Measurements from ENCODE around the gene ENPEP. TPM values are rescaled to one million over a fixed set of nuclear protein-coding genes. Genes with fewer than 3 reads are reported as not detected.

ENPEP gene
- total RNA-seq, 6 donors from 2014 or later = 0.49 to 10.6 (median 6.1) TPM

DNA sequence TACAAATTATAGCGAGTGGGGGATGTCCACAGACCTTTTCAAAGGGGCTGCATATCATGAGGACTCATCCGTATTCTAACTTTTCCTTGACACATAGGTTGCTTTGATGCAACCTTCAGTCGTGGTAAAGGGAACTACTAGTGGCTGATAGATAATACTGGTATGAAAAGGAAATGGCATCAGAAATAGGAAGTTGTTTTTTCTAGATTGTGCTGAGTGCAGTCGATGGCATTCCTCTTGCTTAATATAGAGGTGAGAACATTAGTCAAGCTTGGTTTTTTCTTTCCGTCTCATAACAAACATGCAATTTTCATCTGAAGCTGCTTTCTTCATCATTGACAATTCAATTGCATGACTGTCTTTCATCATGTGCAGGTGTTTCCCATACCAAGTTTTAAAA is 16.6 kb downstream of the ENPEP start:
- DNase-seq = no peak
- no peaks in the 10 kb centered on the region for H3K36me3 ChIP-seq
- H3K27ac ChIP-seq = no peak overlapping the region
- no peak overlapping the region for H3K4me3 ChIP-seq
- TF ChIP-seq POLR2AphosphoS5 (IDR thresholded peaks at IDR 0.05) (no peak), POLR2A (IDR thresholded peaks at IDR 0.05) (no peak), EP300 (IDR thresholded peaks at IDR 0.05) (no peak)
- TF ChIP-seq, protein P1, sequence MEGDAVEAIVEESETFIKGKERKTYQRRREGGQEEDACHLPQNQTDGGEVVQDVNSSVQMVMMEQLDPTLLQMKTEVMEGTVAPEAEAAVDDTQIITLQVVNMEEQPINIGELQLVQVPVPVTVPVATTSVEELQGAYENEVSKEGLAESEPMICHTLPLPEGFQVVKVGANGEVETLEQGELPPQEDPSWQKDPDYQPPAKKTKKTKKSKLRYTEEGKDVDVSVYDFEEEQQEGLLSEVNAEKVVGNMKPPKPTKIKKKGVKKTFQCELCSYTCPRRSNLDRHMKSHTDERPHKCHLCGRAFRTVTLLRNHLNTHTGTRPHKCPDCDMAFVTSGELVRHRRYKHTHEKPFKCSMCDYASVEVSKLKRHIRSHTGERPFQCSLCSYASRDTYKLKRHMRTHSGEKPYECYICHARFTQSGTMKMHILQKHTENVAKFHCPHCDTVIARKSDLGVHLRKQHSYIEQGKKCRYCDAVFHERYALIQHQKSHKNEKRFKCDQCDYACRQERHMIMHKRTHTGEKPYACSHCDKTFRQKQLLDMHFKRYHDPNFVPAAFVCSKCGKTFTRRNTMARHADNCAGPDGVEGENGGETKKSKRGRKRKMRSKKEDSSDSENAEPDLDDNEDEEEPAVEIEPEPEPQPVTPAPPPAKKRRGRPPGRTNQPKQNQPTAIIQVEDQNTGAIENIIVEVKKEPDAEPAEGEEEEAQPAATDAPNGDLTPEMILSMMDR (IDR thresholded peaks at IDR 0.05) = no peak
- no peaks in the 10 kb centered on the region for H3K9me3 ChIP-seq
- peaks cover 0 to 2% (median 0%) of the 10 kb centered on the region in 4 donors for H3K4me1 ChIP-seq
- ATAC-seq (ENCODE audit: low FRiP score in 2 of 2) = peak in 1 of 2 donors; percentile 53
- no peaks in the 10 kb centered on the region for H3K27me3 ChIP-seq
- WGBS, 2 donors = 46% methylated on average over 5 of the region's 5 CpGs

DNA sequence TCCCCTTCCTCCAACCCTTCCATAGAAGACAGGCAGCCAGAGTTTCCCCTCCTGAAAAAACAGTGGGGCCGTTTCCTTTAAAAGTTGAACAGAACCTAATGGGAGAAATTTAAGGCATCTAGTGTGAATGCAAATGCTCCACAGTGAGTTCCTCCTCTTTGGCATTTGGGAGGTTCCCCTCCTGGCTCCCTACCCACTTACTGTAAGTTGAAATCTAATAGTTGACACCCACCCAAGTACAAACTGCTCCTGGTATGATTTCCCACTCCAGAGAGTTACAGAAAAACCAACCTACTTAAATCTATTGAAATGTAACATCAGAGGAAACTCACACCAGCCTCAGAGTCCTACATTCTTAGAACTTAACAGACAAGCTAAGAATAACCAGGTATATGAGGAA is 17.6 kb downstream of the ENPEP start:
- DNase-seq = no peak
- Histone ChIP-seq H3K9me3 (no peaks in the 10 kb centered on the region), H3K27ac (no peak overlapping the region), H3K4me1 (no peaks in the 10 kb centered on the region), H3K4me3 (no peak overlapping the region), H3K27me3 (no peaks in the 10 kb centered on the region), H3K36me3 (no peaks in the 10 kb centered on the region)
- no peak for ATAC-seq (ENCODE audit: low FRiP score in 2 of 2)
- 45 to 56% methylated on average over 1 of the region's 1 CpG for WGBS, 2 donors
- no peak for TF ChIP-seq EP300 (IDR thresholded peaks at IDR 0.05)
- TF ChIP-seq, protein P1 (IDR thresholded peaks at IDR 0.05) = no peak
- TF ChIP-seq POLR2A (IDR thresholded peaks at IDR 0.05) = no peak
- TF ChIP-seq POLR2AphosphoS5 (IDR thresholded peaks at IDR 0.05) = no peak

DNA sequence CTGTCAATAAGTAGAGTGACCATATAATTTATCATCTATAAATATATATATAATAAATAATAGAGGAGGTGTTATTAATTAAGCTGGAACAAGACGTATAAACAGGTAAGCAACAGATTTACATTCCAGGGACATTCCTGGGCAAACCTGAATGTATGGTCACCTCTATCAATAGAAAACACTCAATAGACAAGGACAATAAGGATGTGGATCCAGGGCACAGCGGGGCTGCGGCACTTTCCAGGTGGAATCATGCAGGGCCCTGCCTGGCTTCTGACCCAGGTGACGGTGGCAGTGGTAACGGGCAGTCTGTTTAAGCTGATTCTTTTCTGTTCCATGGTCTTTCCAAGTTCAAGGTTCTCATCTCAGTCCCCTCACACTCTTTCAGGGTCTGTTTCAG is 22.5 kb downstream of the ENPEP start:
- H3K36me3 ChIP-seq = no peaks in the 10 kb centered on the region
- ATAC-seq (ENCODE audit: low FRiP score in 2 of 2) = no peak
- peak in 1 of 2 donors; percentile 13 for DNase-seq
- H3K4me3 ChIP-seq = no peak overlapping the region
- H3K4me1 ChIP-seq = no peaks in the 10 kb centered on the region
- H3K27ac ChIP-seq = no peak overlapping the region
- 79 to 90% methylated on average over 5 of the region's 5 CpGs for WGBS, 2 donors
- TF ChIP-seq POLR2AphosphoS5 (IDR thresholded peaks at IDR 0.05) (no peak), POLR2A (IDR thresholded peaks at IDR 0.05) (no peak), EP300 (IDR thresholded peaks at IDR 0.05) (no peak)
- TF ChIP-seq, protein P1 (IDR thresholded peaks at IDR 0.05) = no peak
- H3K27me3 ChIP-seq = no peaks in the 10 kb centered on the region
- no peaks in the 10 kb centered on the region for H3K9me3 ChIP-seq

DNA sequence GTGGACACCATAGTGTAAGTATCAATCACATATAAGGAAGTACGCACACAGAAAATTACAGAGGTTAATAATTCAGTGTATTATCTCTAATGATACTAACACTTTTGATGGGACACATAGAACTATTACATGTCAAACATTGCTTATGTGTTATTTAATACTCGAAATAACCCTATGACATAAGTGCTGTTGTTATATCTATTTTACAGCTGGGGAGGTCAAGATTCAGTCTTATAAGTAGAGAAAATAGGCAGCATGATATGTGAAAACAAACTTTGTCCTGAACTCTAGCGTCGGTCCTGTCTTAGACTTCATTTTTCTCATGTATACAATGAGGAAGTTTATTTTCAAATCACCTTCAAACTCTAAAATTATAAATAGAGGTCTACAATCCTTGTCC is 23.2 kb downstream of the ENPEP start:
- ATAC-seq (ENCODE audit: low FRiP score in 2 of 2) (no peak), DNase-seq (no peak)
- Histone ChIP-seq H3K9me3 (no peaks in the 10 kb centered on the region), H3K4me3 (no peak overlapping the region), H3K36me3 (no peaks in the 10 kb centered on the region), H3K4me1 (no peaks in the 10 kb centered on the region), H3K27ac (no peak overlapping the region), H3K27me3 (no peaks in the 10 kb centered on the region)
- 59 to 63% methylated on average over 4 of the region's 4 CpGs for WGBS, 2 donors
- TF ChIP-seq EP300 (IDR thresholded peaks at IDR 0.05) (no peak), POLR2AphosphoS5 (IDR thresholded peaks at IDR 0.05) (no peak), POLR2A (IDR thresholded peaks at IDR 0.05) (no peak)
- TF ChIP-seq, protein P1 (IDR thresholded peaks at IDR 0.05) = no peak

DNA sequence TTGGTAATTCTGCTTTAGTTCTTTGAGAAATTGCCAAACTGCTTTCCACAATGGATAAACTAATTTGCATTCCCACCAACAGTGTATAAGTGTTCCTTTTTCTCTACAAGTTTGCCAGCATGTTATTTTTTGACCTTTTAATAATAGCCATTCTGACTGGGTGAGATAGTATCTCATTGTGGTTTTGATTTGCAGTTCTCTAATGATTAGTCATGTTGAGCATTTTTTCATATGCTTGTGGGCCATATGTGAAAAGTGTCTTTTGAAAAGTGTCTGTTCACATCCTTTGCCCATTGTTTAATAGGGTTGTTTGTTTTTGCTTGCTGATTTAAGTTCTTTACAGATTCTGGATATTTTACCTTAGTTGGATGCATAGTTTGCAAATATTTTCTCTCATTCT is 25.9 kb downstream of the ENPEP start:
- Histone ChIP-seq H3K36me3 (no peaks in the 10 kb centered on the region), H3K9me3 (no peaks in the 10 kb centered on the region), H3K4me1 (no peaks in the 10 kb centered on the region), H3K27me3 (no peaks in the 10 kb centered on the region), H3K27ac (no peak overlapping the region), H3K4me3 (no peak overlapping the region)
- DNase-seq (no peak), ATAC-seq (ENCODE audit: low FRiP score in 2 of 2) (no peak)
- TF ChIP-seq, protein P1 (IDR thresholded peaks at IDR 0.05) = no peak
- TF ChIP-seq POLR2A (IDR thresholded peaks at IDR 0.05) (no peak), EP300 (IDR thresholded peaks at IDR 0.05) (no peak)

Measured in upper lobe of left lung (tissue), 6 donors.